ENCODE measurements around the gene LRMDA. TPM values are rescaled to one million over a fixed set of nuclear protein-coding genes. Genes with fewer than 3 reads are reported as not detected.

LRMDA gene
- total and polyA plus RNA-seq, 10 of the 15 experiments (the other 5 are each of a cell fraction or from before 2014, with no cell fraction given), result 0.07 to 0.54 (median 0.29) TPM; not detected in 4

GRCh38 chr10:76576276-76576962 is 1145.0 kb downstream of the LRMDA start:
- no peaks in the 10 kb centered on the region for H4K20me1 ChIP-seq (ENCODE audit: control insufficient read depth, insufficient read depth)
- FAIRE-seq (no peak), ATAC-seq (no peak), DNase-seq (ENCODE audit: low read depth, low spot score) (no peak)
- in situ Hi-C loops (cut with MboI), result no loop called here
- no peak overlapping the region for H3K4me3 ChIP-seq
- H3K27me3 ChIP-seq (replicated peaks in 1 of 2; ENCODE audit: control insufficient read depth in 2 of 2, insufficient read depth in 2 of 2, low read length in 1 of 2), result no peaks in the 10 kb centered on the region
- WGBS (ENCODE audit: insufficient coverage, insufficient replicate concordance, low lambda C conversion rate, missing lambda C conversion rate), result 24% methylated on average over 4 of the region's 4 CpGs
- H3K4me1 ChIP-seq (ENCODE audit: control insufficient read depth, insufficient read depth, low read length), result no peaks in the 10 kb centered on the region
- H3K4me2 ChIP-seq (ENCODE audit: control insufficient read depth, insufficient read depth), result no peak overlapping the region
- ChIA-PET RAD21 (ENCODE audit: unreplicated experiment) (no interaction called here), POLR2A (no interaction called here), SMC1A (ENCODE audit: uncharacterized antibody, unreplicated experiment) (no interaction called here), CTCF (no interaction called here)
- BruUV-seq (replicated peaks), result no TSS peak
- H3K27ac ChIP-seq (ENCODE audit: control insufficient read depth, insufficient read depth), result no peak overlapping the region
- H3K9me3 ChIP-seq (replicated peaks; ENCODE audit: control insufficient read depth, insufficient read depth, low read length), result no peaks in the 10 kb centered on the region
- H3K9ac ChIP-seq (ENCODE audit: control insufficient read depth, insufficient read depth, low read length), result no peak overlapping the region
- no peaks in the 10 kb centered on the region for H3K79me2 ChIP-seq (ENCODE audit: control insufficient read depth, insufficient read depth, low read length)
- intact Hi-C loops (cut with micrococcal nuclease; ENCODE audit: unreplicated experiment), result no loop called here
- TF ChIP-seq KAT2A (conservative IDR thresholded peaks at IDR 0.05; ENCODE audit: control insufficient read depth, low read depth, low read length) (no peak), RUNX3 (IDR thresholded peaks at IDR 0.05; ENCODE audit: low read length) (no peak), SIX5 (IDR thresholded peaks at IDR 0.05; ENCODE audit: low read depth, low read length, severe bottlenecking) (no peak), POU2F2 (IDR thresholded peaks at IDR 0.05; ENCODE audit: borderline replicate concordance, low read depth, low read length) (no peak), SRF (IDR thresholded peaks at IDR 0.05; ENCODE audit: low read depth in 2 of 2, low read length in 2 of 2) (no peak), ZBED1 (IDR thresholded peaks at IDR 0.05; ENCODE audit: borderline replicate concordance) (no peak), MLLT1 (IDR thresholded peaks at IDR 0.05) (no peak), ATF3 (IDR thresholded peaks at IDR 0.05; ENCODE audit: borderline replicate concordance, extremely low read depth, low read depth, low read length) (no peak), RAD21 (IDR thresholded peaks at IDR 0.05; ENCODE audit: insufficient read depth, low read depth, low read length) (no peak), NR2C1 (IDR thresholded peaks at IDR 0.05) (no peak)
- H2AFZ ChIP-seq (ENCODE audit: control insufficient read depth, low read depth, low read length), result no peak overlapping the region
- no peaks in the 10 kb centered on the region for H3K36me3 ChIP-seq (ENCODE audit: control insufficient read depth in 2 of 2, insufficient read depth in 2 of 2, low read length in 1 of 2)

Measured in GM12878 (cell line).